PC-3 (cell line): ENCODE measurements around the gene MINK1.

ENCODE experiments used
- EZH2phosphoT487 ChIP-seq: fragments of 300-600 bp; sonication (generic); IDR thresholded peaks from 2 replicates; pipeline ENCODE4 v1.6.1; 2018; ENCODE audit warnings: mild to moderate bottlenecking, antibody characterized with exemption, low read length, borderline replicate concordance
- TF ChIP-seq, protein P1 (sequence below): fragments of 300-600 bp; sonication (generic); conservative IDR thresholded peaks from 2 replicates; pipeline ENCODE4 v1.5.1; 2017; ENCODE audit warnings: antibody characterized with exemption, low read depth, mild to moderate bottlenecking, low read length

DNA sequence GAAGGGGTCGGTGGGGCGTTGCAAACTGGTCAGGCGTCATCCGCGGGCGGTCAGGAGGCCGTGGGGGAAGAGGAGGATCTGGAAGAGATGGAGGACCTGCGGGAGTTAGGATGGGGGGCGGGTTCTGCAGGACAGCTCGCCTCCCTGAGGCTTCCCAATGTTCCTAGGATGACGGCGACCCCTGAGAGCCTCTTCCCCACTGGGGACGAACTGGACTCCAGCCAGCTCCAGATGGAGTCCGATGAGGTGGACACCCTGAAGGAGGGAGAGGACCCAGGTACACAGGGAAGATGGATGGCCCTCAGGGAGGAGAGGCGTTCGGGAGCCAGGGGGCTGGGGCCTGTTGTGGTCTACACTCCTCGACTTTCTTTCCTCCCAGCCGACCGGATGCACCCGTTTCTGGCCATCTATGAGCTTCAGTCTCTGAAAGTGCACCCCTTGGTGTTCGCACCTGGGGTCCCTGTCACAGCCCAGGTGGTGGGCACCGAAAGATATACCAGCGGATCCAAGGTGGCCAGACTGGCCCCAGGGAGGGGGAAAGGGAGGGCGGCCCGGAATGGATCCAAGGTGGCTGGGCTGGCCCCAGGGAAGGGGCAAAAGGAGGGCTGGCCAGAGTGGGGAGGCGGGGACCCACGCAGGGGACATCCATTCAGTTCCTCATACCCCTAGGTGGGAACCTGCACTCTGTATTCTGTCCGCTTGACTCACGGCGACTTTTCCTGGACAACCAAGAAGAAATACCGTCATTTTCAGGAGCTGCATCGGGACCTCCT is 25.3 kb upstream of the MINK1 start:
- TF ChIP-seq, protein P1, sequence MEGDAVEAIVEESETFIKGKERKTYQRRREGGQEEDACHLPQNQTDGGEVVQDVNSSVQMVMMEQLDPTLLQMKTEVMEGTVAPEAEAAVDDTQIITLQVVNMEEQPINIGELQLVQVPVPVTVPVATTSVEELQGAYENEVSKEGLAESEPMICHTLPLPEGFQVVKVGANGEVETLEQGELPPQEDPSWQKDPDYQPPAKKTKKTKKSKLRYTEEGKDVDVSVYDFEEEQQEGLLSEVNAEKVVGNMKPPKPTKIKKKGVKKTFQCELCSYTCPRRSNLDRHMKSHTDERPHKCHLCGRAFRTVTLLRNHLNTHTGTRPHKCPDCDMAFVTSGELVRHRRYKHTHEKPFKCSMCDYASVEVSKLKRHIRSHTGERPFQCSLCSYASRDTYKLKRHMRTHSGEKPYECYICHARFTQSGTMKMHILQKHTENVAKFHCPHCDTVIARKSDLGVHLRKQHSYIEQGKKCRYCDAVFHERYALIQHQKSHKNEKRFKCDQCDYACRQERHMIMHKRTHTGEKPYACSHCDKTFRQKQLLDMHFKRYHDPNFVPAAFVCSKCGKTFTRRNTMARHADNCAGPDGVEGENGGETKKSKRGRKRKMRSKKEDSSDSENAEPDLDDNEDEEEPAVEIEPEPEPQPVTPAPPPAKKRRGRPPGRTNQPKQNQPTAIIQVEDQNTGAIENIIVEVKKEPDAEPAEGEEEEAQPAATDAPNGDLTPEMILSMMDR, result no peak
- TF ChIP-seq EZH2phosphoT487, result no peak
